Panc1 (cell line): ENCODE measurements around the gene MAD1L1.

ENCODE experiments used
- CTCF ChIP-seq: fragments of 450-650 bp; IDR thresholded peaks from 2 replicates; pipeline ENCODE4 v1.5.1; 2017; ENCODE audit warnings: mild to moderate bottlenecking
- REST ChIP-seq, 2 experiments: IDR thresholded peaks; 2 replicates each; pipeline ENCODE4 v1.6.1; 2011 to 2012; ENCODE audit warnings: low read depth in 2 of 2, control low read depth in 1 of 2, low read length in 1 of 2, mild to moderate bottlenecking in 1 of 2, moderate library complexity in 1 of 2; ENCODE audit not compliant: insufficient read depth in 1 of 2

- TF ChIP-seq CTCF: no peak
- no peak for TF ChIP-seq REST (IDR thresholded peaks at IDR 0.05; ENCODE audit: insufficient read depth in 1 of 2, low read depth in 2 of 2, low read length in 1 of 2)
Observed at GRCh38 chr7:1853431-1853985, 379.2 kb downstream of the MAD1L1 start.
